H1 (cell line): ENCODE measurements around the gene MLF2. TPM values are rescaled to one million over a fixed set of nuclear protein-coding genes. Genes with fewer than 3 reads are reported as not detected.

Experiments
- CTCF ChIA-PET: fragments of 300-600 bp; sonication (Branson Sonifier 250); formaldehyde crosslinking; loops from one replicate; lab custom pipeline; 2021; ENCODE audit not compliant: partially characterized antibody; lab: Charles Lee
- POLR2A ChIA-PET: fragments of 300-600 bp; sonication (Branson Sonifier 250); formaldehyde crosslinking; loops from one replicate; lab custom pipeline; 2021; ENCODE audit warnings: inconsistent platforms; ENCODE audit not compliant: partially characterized antibody; lab: Charles Lee
- DNase-seq, 2 experiments: peaks; one replicate each; pipeline versions ENCODE4 v3.0.0 to v3.0.0-alpha.2; 2010 to 2022; ENCODE audit warnings: low spot score in 2 of 2, low read depth in 1 of 2, mixed read lengths in 1 of 2
- FAIRE-seq: peaks from 2 replicates; lab custom pipeline; 2011; peaks lifted over from hg19 to GRCh38; lab: Jason Lieb, UNC
- H2AFZ ChIP-seq: 2 replicates; pipeline ENCODE4 v1.8.1; 2012; ENCODE audit warnings: low read length, inconsistent platforms
- H2AK5ac ChIP-seq: 2 replicates; pipeline ENCODE4 v1.6.1; 2013; ENCODE audit warnings: low read depth, low read length
- H2BK120ac ChIP-seq: replicated peaks from 2 replicates; pipeline ENCODE3; 2013; ENCODE audit warnings: low read depth, low read length, inconsistent platforms
- H2BK12ac ChIP-seq: 2 replicates; pipeline ENCODE4 v1.6.1; 2013; ENCODE audit warnings: low read depth, low read length
- H2BK15ac ChIP-seq: 2 replicates; pipeline ENCODE4 v1.6.1; 2013; ENCODE audit warnings: low read length
- H2BK20ac ChIP-seq: 2 replicates; pipeline ENCODE4 v1.6.1; 2013; ENCODE audit warnings: low read length
- H2BK5ac ChIP-seq: 2 replicates; pipeline ENCODE4 v1.6.1; 2013; ENCODE audit warnings: low read depth, low read length
- H3K14ac ChIP-seq: 2 replicates; pipeline ENCODE4 v1.6.1; 2013; ENCODE audit warnings: inconsistent platforms; ENCODE audit not compliant: insufficient read length
- H3K18ac ChIP-seq: 2 replicates; pipeline ENCODE4 v1.6.1; 2013; ENCODE audit warnings: low read length; ENCODE audit errors: extremely low read depth
- H3K23ac ChIP-seq: 2 replicates; pipeline ENCODE4 v1.6.1; 2013; ENCODE audit warnings: inconsistent platforms; ENCODE audit not compliant: insufficient read length
- H3K23me2 ChIP-seq: 2 replicates; pipeline ENCODE4 v1.6.1; 2013; ENCODE audit warnings: low read depth, low read length
- H3K27ac ChIP-seq: 2 replicates; pipeline ENCODE4 v1.6.1; 2011; ENCODE audit warnings: low read depth, low read length, inconsistent platforms
- H3K27me3 ChIP-seq, 4 experiments: replicated peaks in 1 of 4; 1 replicate in 1 of 4; 2 replicates in 3 of 4; pipeline versions ENCODE4 v1.6.1 to v1.8.1; 2011 to 2013; ENCODE audit warnings: low read length in 3 of 4, mild to moderate bottlenecking in 3 of 4, inconsistent platforms in 2 of 4, mixed read lengths in 2 of 4, moderate library complexity in 1 of 4; ENCODE audit not compliant: control insufficient read depth in 3 of 4, insufficient read depth in 3 of 4; ENCODE audit errors: extremely low read depth in 1 of 4
- H3K36me3 ChIP-seq, 4 experiments: 2 replicates each; pipeline versions ENCODE4 v1.6.1 to v1.8.1; 2011 to 2013; ENCODE audit warnings: mild to moderate bottlenecking in 4 of 4, low read length in 3 of 4, moderate library complexity in 2 of 4, control low read depth in 1 of 4, inconsistent platforms in 1 of 4; ENCODE audit not compliant: insufficient read depth in 4 of 4, control insufficient read depth in 2 of 4
- H3K4ac ChIP-seq: replicated peaks from 2 replicates; pipeline ENCODE3; 2013; ENCODE audit warnings: low read length, low read depth, mixed read lengths, inconsistent platforms; ENCODE audit not compliant: insufficient read length
- H3K4me1 ChIP-seq, 4 experiments: replicated peaks in 1 of 4; 1 replicate in 1 of 4; 2 replicates in 3 of 4; pipeline versions ENCODE4 v1.6.1 to v1.8.1; 2011 to 2013; ENCODE audit warnings: low read length in 3 of 4, inconsistent platforms in 2 of 4, mixed read lengths in 1 of 4; ENCODE audit not compliant: insufficient read depth in 4 of 4, control insufficient read depth in 3 of 4
- H3K4me2 ChIP-seq, 2 experiments: 2 replicates each; pipeline versions ENCODE4 v1.6.1 to v1.8.1; 2011 to 2013; ENCODE audit warnings: low read depth in 2 of 2, low read length in 2 of 2, control low read depth in 1 of 2, inconsistent platforms in 1 of 2, mild to moderate bottlenecking in 1 of 2; ENCODE audit not compliant: insufficient read depth in 1 of 2
- H3K4me3 ChIP-seq, 4 experiments: fragments of 200-600, 300-600 bp in 1 of 4; sonication (generic), shearing (Covaris generic), sonication (Bioruptor Twin) in 1 of 4; 2 replicates each; pipeline versions ENCODE4 v1.5.1 to v1.8.1; 2011 to 2016; ENCODE audit warnings: low read length in 4 of 4, low read depth in 3 of 4, control low read depth in 2 of 4, inconsistent platforms in 2 of 4, mild to moderate bottlenecking in 2 of 4, mixed read lengths in 1 of 4, moderate library complexity in 1 of 4; ENCODE audit not compliant: insufficient read depth in 2 of 4; ENCODE audit errors: extremely low read depth in 1 of 4
- H3K56ac ChIP-seq: replicated peaks from 2 replicates; pipeline ENCODE3; 2013; ENCODE audit warnings: low read depth, mild to moderate bottlenecking, mixed read lengths, low read length, inconsistent platforms; ENCODE audit not compliant: insufficient read length
- H3K79me1 ChIP-seq: 2 replicates; pipeline ENCODE4 v1.6.1; 2013; ENCODE audit warnings: low read depth, low read length, control low read depth
- H3K79me2 ChIP-seq, 2 experiments: 2 replicates each; pipeline versions ENCODE4 v1.6.1 to v1.8.1; 2012 to 2013; ENCODE audit warnings: low read length in 2 of 2, mild to moderate bottlenecking in 2 of 2, inconsistent platforms in 1 of 2; ENCODE audit not compliant: insufficient read depth in 2 of 2, control insufficient read depth in 1 of 2
- H3K9ac ChIP-seq, 4 experiments: replicated peaks in 1 of 4; 1 replicate in 1 of 4; 2 replicates in 3 of 4; pipeline versions ENCODE4 v1.6.1 to v1.8.1; 2011 to 2013; ENCODE audit warnings: low read depth in 3 of 4, low read length in 3 of 4, control low read depth in 2 of 4, mild to moderate bottlenecking in 2 of 4, moderate library complexity in 2 of 4, inconsistent platforms in 1 of 4; ENCODE audit errors: extremely low read depth in 1 of 4
- H3K9me3 ChIP-seq, 2 experiments: 2 replicates each; pipeline versions ENCODE4 v1.6.1 to v1.8.1; 2012 to 2013; ENCODE audit warnings: mild to moderate bottlenecking in 2 of 2, moderate library complexity in 2 of 2, control low read depth in 1 of 2, inconsistent platforms in 1 of 2, low read depth in 1 of 2, low read length in 1 of 2, mixed read lengths in 1 of 2; ENCODE audit not compliant: insufficient read depth in 2 of 2
- H4K20me1 ChIP-seq, 2 experiments: replicated peaks in 1 of 2; 2 replicates each; pipeline versions ENCODE3 to v1.8.1; 2011 to 2013; ENCODE audit warnings: inconsistent platforms in 2 of 2, low read length in 2 of 2, mild to moderate bottlenecking in 1 of 2; ENCODE audit not compliant: insufficient read depth in 2 of 2, control insufficient read depth in 1 of 2
- H4K5ac ChIP-seq: 2 replicates; pipeline ENCODE4 v1.6.1; 2013; ENCODE audit warnings: low read length, low read depth, mixed read lengths, inconsistent platforms; ENCODE audit not compliant: insufficient read length
- H4K8ac ChIP-seq: 2 replicates; pipeline ENCODE4 v1.8.0; 2013; ENCODE audit warnings: mild to moderate bottlenecking, moderate library complexity, low read length, inconsistent platforms; ENCODE audit not compliant: insufficient read depth; ENCODE audit errors: extremely low read depth
- H4K91ac ChIP-seq: replicated peaks from 2 replicates; pipeline ENCODE3; 2013; ENCODE audit warnings: low read length, mixed read lengths, inconsistent platforms; ENCODE audit not compliant: insufficient read length
- CBX5 ChIP-seq: fragments of 300-800, 300-1000 bp; sonication (generic); IDR thresholded peaks from 2 replicates; pipeline ENCODE4 v1.7.1; 2016; ENCODE audit warnings: antibody characterized with exemption, low read length, low read depth
- CTCF ChIP-seq, 3 experiments: IDR thresholded peaks; 1 replicate in 2 of 3; 2 replicates in 1 of 3; pipeline versions ENCODE4 v1.5.1 to v1.6.1; 2011; ENCODE audit warnings: low read length in 3 of 3, mild to moderate bottlenecking in 3 of 3, inconsistent platforms in 2 of 3, low read depth in 1 of 3, moderate library complexity in 1 of 3; ENCODE audit not compliant: insufficient read depth in 1 of 3; ENCODE audit errors: control extremely low read depth in 1 of 3
- RAD21 ChIP-seq, 2 experiments: IDR thresholded peaks in 1 of 2; conservative IDR thresholded peaks in 1 of 2; 2 replicates each; pipeline ENCODE4 v1.6.1; 2011; ENCODE audit warnings: low read depth in 2 of 2, low read length in 2 of 2, improper control_type of control experiment in 1 of 2, inconsistent platforms in 1 of 2, mild to moderate bottlenecking in 1 of 2, moderate library complexity in 1 of 2
- WGBS, 2 experiments: shearing (Covaris generic) in 1 of 2; methylation state at CpG; one replicate each; pipeline versions ENCODE4 v1.1.6 to v1.1.7; 2013 to 2015; ENCODE audit warnings: low lambda C conversion rate in 2 of 2, mixed read lengths in 2 of 2, inconsistent platforms in 1 of 2, low coverage in 1 of 2, missing lambda C conversion rate in 1 of 2; ENCODE audit not compliant: insufficient replicate concordance in 2 of 2, insufficient coverage in 1 of 2, insufficient read length in 1 of 2; ENCODE audit errors: extremely low coverage in 1 of 2, missing lambda C conversion rate in 1 of 2; 5-methylcytosine and 5-hydroxymethylcytosine counted together
- polyA plus RNA-seq, 7 experiments: library from polyadenylated mRNA; depleted of rRNA in 3 of 7; stranded (reverse) in 5 of 7; unstranded in 2 of 7; fragments of >200 nt in 5 of 7; fragments of 200-250 nt in 2 of 7; gene quantifications; 1 replicate in 5 of 7; 2 replicates in 1 of 7; 4 replicates in 1 of 7; pipeline versions ENCODE4 v1.2.1 to v1.2.3, GENCODE V29; 2011 to 2013; ENCODE audit warnings: missing spikeins in 2 of 7, mixed read lengths in 2 of 7
- total RNA-seq: library from RNA; stranded (reverse); fragmentation: NEBNext Ultra II Directional; extraction: Animal tissue kit (Norgen Biotek cat#: 25700); gene quantifications from 2 replicates; pipeline ENCODE4 v1.2.1, GENCODE V29; 2021

The MLF2 gene
- total and polyA plus RNA-seq, 2 of the 8 experiments (the other 6 are each of a cell fraction or from before 2014, with no cell fraction given) = 229 to 401 TPM

GRCh38 chr12:6753772-6754356, 923 bp upstream of the MLF2 start:
- 4% methylated on average over 7 of the region's 7 CpGs; no CpG with 5 or more reads in 1 of the 2 experiments for WGBS, 2 experiments
- Histone ChIP-seq H2BK120ac (no peak overlapping the region), H4K8ac (no peak overlapping the region), H3K23me2 (peaks cover 10% of the 10 kb centered on the region), H3K36me3 (peaks cover 19 to 32% (median 28%) of the 10 kb centered on the region in 4 experiments), H3K4me2 (peak overlapping the region; percentile 52 to 78), H2BK15ac (no peak overlapping the region), H3K4ac (no peak overlapping the region), H3K23ac (no peak overlapping the region), H2BK12ac (no peak overlapping the region), H3K79me2 (peaks cover 0 to 14% of the 10 kb centered on the region in 2 experiments; a peak in 2 of 4 replicates), H3K18ac (no peak overlapping the region), H3K79me1 (peaks cover 7% of the 10 kb centered on the region; the same call in 1 of the 2 replicates), H2AFZ (peak overlapping the region; percentile 15), H4K5ac (peak overlapping the region; percentile 22), H3K9me3 (no peaks in the 10 kb centered on the region; a peak in 1 of 4 replicates), H2AK5ac (no peak overlapping the region), H4K91ac (no peak overlapping the region), H3K4me3 (peak overlapping the region in 1 of 4 experiments; percentile 87; a peak in 4 of 8 replicates), H3K4me1 (peaks cover 3 to 5% (median 3%) of the 10 kb centered on the region in 4 experiments; a peak in 6 of 7 replicates), H2BK20ac (no peak overlapping the region), H3K9ac (no peak overlapping the region), H2BK5ac (no peak overlapping the region), H3K56ac (no peak overlapping the region), H3K27ac (no peak overlapping the region; the same call in 1 of the 2 replicates), H3K14ac (no peak overlapping the region), H3K27me3 (no peaks in the 10 kb centered on the region), H4K20me1 (peaks cover 0 to 9% of the 10 kb centered on the region in 2 experiments)
- peak; percentile 94 to 98 for TF ChIP-seq RAD21 (IDR thresholded peaks at IDR 0.05 in 1 of 2, conservative IDR thresholded peaks at IDR 0.05 in 1 of 2; ENCODE audit: low read depth in 2 of 2, low read length in 2 of 2)
- peak in 2 of 3 experiments; percentile 94 to 95; a peak in 3 of 4 replicates for TF ChIP-seq CTCF (IDR thresholded peaks at IDR 0.05; ENCODE audit: control extremely low read depth in 1 of 3, insufficient read depth in 1 of 3, low read depth in 1 of 3, low read length in 3 of 3)
- no peak for TF ChIP-seq CBX5
- CTCF ChIA-PET = interaction anchor here (0.7 to 16.3 kb wide), 29 partner anchors 8 to 214 kb away, joined by 3 to 427 read pairs (median 6); partner anchors contain the start of genes CD4, CDCA3, COPS7A and GNB3
- DNase-seq (no peak), FAIRE-seq (no peak)
- POLR2A ChIA-PET = interaction anchor here (0.8 to 7.0 kb wide), 19 partner anchors 9 to 219 kb away, joined by 3 to 151 read pairs (median 14); partner anchors contain the start of genes CDCA3, COPS7A, GAPDH and GNB3
